SK-N-MC (cell line): Measurements from ENCODE around the gene SLC35D2.
"Not testable (repeated sequence)": the region's sequence is repeated elsewhere in the genome, so short reads cannot be mapped to it uniquely, and the experiment has no call there.

ENCODE experiments used
- EZH2 ChIP-seq: fragments of 200-600 bp; sonication (generic); IDR thresholded peaks from one replicate; pipeline ENCODE4 v1.6.1; 2017; ENCODE audit warnings: antibody characterized with exemption
- FOXP2 ChIP-seq: optimal IDR thresholded peaks from 2 replicates; pipeline ENCODE3; 2011; ENCODE audit warnings: mild to moderate bottlenecking, moderate library complexity; ENCODE audit not compliant: insufficient read depth; ENCODE audit errors: extremely low read length, control extremely low read depth
- POLR2AphosphoS5 ChIP-seq: IDR thresholded peaks from 2 replicates; pipeline ENCODE4 v1.6.1; 2012; ENCODE audit warnings: mild to moderate bottlenecking, low read depth, low read length, borderline replicate concordance

- not testable (repeated sequence) for TF ChIP-seq POLR2AphosphoS5, EZH2, FOXP2
Measured at GRCh38 chr9:96322210-96322609, 61.3 kb downstream of the SLC35D2 start.
